HCT116 (cell line): Measurements from ENCODE around the gene FBXL14. TPM values are rescaled to one million over a fixed set of nuclear protein-coding genes. Genes with fewer than 3 reads are reported as not detected.

ENCODE experiments used
- ATAC-seq: fragments of 200-7000 bp; cut with Tn5 transposase; 2 replicates; pipeline ENCODE4 v1.9.1; 2020; ENCODE audit warnings: mild to moderate bottlenecking, moderate library complexity
- BruUV-seq: library from RNA; stranded (reverse); fragments of 400-500 nt; replicated peaks from 2 replicates; lab custom pipeline; 2021; lab: Mats Ljungman, UMichigan
- CTCF ChIA-PET: fragments of 300-600 bp; sonication (Branson Sonifier 250); formaldehyde crosslinking; loops from one replicate; lab custom pipeline; 2021; ENCODE audit warnings: antibody characterized with exemption; lab: Charles Lee
- POLR2A ChIA-PET: fragments of 300-600, 350-600 bp; sonication (Branson Sonifier 250); formaldehyde crosslinking; loops from one replicate; lab custom pipeline; 2021; ENCODE audit warnings: antibody characterized with exemption; lab: Charles Lee
- RAD21 ChIA-PET, 2 experiments: fragments of 300-600 bp; sonication (Branson Sonifier 250); formaldehyde crosslinking; loops; one replicate each; lab custom pipeline; 2023; ENCODE audit warnings: low total read pairs in 2 of 2; ENCODE audit not compliant: uncharacterized antibody in 2 of 2, unreplicated experiment in 2 of 2, low non-redundant PET in 1 of 2; lab: Charles Lee
- DNase-seq: peaks from one replicate; pipeline ENCODE4 v3.0.0-alpha.2; 2010; ENCODE audit warnings: low read depth, low spot score
- H2AFZ ChIP-seq: fragments of 200-600 bp; shearing (Covaris generic), sonication (generic); 2 replicates; pipeline ENCODE4 v1.6.1; 2017; ENCODE audit warnings: low read depth, mixed run types, mixed read lengths, antibody characterized with exemption, low read length; ENCODE audit not compliant: poor library complexity, severe bottlenecking
- H3K27ac ChIP-seq: 2 replicates; pipeline ENCODE4 v1.5.1; 2012; ENCODE audit warnings: low read depth, low read length
- H3K27me3 ChIP-seq: fragments of 200-600 bp; sonication (generic); 2 replicates; pipeline ENCODE4 v1.6.1; 2016; ENCODE audit warnings: mixed run types, low read length, mixed read lengths; ENCODE audit not compliant: insufficient read depth
- H3K36me3 ChIP-seq, 2 experiments: fragments of 200-500 bp in 1 of 2; fragments of 200-600 bp in 1 of 2; sonication (Bioruptor generic) in 1 of 2; sonication (generic) in 1 of 2; 2 replicates each; pipeline versions ENCODE4 v1.5.1 to v1.6.1; 2014 to 2016; ENCODE audit warnings: low read length in 2 of 2, inconsistent platforms in 1 of 2, mixed read lengths in 1 of 2, mixed run types in 1 of 2; ENCODE audit not compliant: insufficient read depth in 2 of 2, control insufficient read depth in 1 of 2
- H3K4me1 ChIP-seq, 2 experiments: fragments of 200-600 bp in 1 of 2; sonication (generic) in 1 of 2; 2 replicates each; pipeline versions ENCODE4 v1.5.1 to v1.6.1; 2012 to 2017; ENCODE audit warnings: low read length in 2 of 2, inconsistent platforms in 1 of 2, mild to moderate bottlenecking in 1 of 2, mixed read lengths in 1 of 2, mixed run types in 1 of 2, moderate library complexity in 1 of 2; ENCODE audit not compliant: insufficient read depth in 2 of 2, control insufficient read depth in 1 of 2
- H3K4me2 ChIP-seq: fragments of 200-600 bp; sonication (generic); 2 replicates; pipeline ENCODE4 v1.6.1; 2017; ENCODE audit warnings: mixed run types, low read length, mixed read lengths
- H3K4me3 ChIP-seq, 2 experiments: fragments of 200-600 bp in 1 of 2; sonication (generic) in 1 of 2; replicated peaks in 1 of 2; 2 replicates each; pipeline ENCODE4 v1.5.1; 2011 to 2016; ENCODE audit warnings: low read length in 2 of 2, control low read depth in 1 of 2, low read depth in 1 of 2, mild to moderate bottlenecking in 1 of 2, mixed read lengths in 1 of 2, mixed run types in 1 of 2
- H3K79me2 ChIP-seq: fragments of 200-600 bp; sonication (generic); 2 replicates; pipeline ENCODE4 v1.6.1; 2017; ENCODE audit warnings: mild to moderate bottlenecking, mixed run types, low read length, moderate library complexity, mixed read lengths; ENCODE audit not compliant: insufficient read depth
- H3K9ac ChIP-seq: fragments of 200-600 bp; sonication (generic); 2 replicates; pipeline ENCODE4 v1.6.1; 2016; ENCODE audit warnings: low read length, mixed read lengths
- H3K9me2 ChIP-seq: fragments of 200-600 bp; sonication (generic), shearing (Covaris generic); 2 replicates; pipeline ENCODE4 v1.6.1; 2017; ENCODE audit warnings: mixed run types, mild to moderate bottlenecking, moderate library complexity; ENCODE audit not compliant: insufficient read depth
- H3K9me3 ChIP-seq, 2 experiments: fragments of 200-500 bp in 1 of 2; fragments of 200-600 bp in 1 of 2; sonication (Bioruptor generic) in 1 of 2; sonication (generic) in 1 of 2; 2 replicates each; pipeline ENCODE4 v1.6.1; 2014 to 2017; ENCODE audit warnings: low read length in 2 of 2, mixed read lengths in 2 of 2, inconsistent platforms in 1 of 2, low read depth in 1 of 2, mild to moderate bottlenecking in 1 of 2, mixed run types in 1 of 2, moderate library complexity in 1 of 2; ENCODE audit not compliant: control insufficient read depth in 1 of 2, insufficient read depth in 1 of 2
- H4K20me1 ChIP-seq: fragments of 200-600 bp; sonication (generic), shearing (Covaris generic); 2 replicates; pipeline ENCODE4 v1.6.1; 2017; ENCODE audit warnings: mixed run types, mild to moderate bottlenecking, moderate library complexity; ENCODE audit not compliant: insufficient read depth
- CEBPB ChIP-seq: IDR thresholded peaks from 2 replicates; pipeline ENCODE4 v1.6.1; 2012; ENCODE audit warnings: low read depth
- EGR1 ChIP-seq: IDR thresholded peaks from 2 replicates; pipeline ENCODE4 v1.6.1; 2012; ENCODE audit warnings: low read depth
- ELF1 ChIP-seq: IDR thresholded peaks from 2 replicates; pipeline ENCODE4 v1.6.1; 2012; ENCODE audit warnings: low read depth, borderline replicate concordance
- EZH2phosphoT487 ChIP-seq: fragments of 200-600 bp; IDR thresholded peaks from 2 replicates; pipeline ENCODE4 v1.6.1; 2018; ENCODE audit warnings: antibody characterized with exemption, borderline replicate concordance
- FOSL1 ChIP-seq: IDR thresholded peaks from 2 replicates; pipeline ENCODE4 v1.6.1; 2012; ENCODE audit warnings: low read depth
- JUND ChIP-seq: IDR thresholded peaks from 2 replicates; pipeline ENCODE4 v1.6.1; 2012
- POLR2A ChIP-seq: IDR thresholded peaks from 2 replicates; pipeline ENCODE4 v1.7.0; 2011; ENCODE audit warnings: borderline replicate concordance; ENCODE audit not compliant: insufficient read depth, insufficient read length; ENCODE audit errors: extremely low read depth
- POLR2AphosphoS5 ChIP-seq: IDR thresholded peaks from 2 replicates; pipeline ENCODE4 v1.6.1; 2011; ENCODE audit warnings: mild to moderate bottlenecking, low read depth, low read length, moderate library complexity
- RAD21 ChIP-seq: IDR thresholded peaks from 2 replicates; pipeline ENCODE4 v1.6.1; 2012; ENCODE audit warnings: low read depth, mild to moderate bottlenecking
- YY1 ChIP-seq: IDR thresholded peaks from 2 replicates; pipeline ENCODE4 v1.6.1; 2011; ENCODE audit warnings: low read length, low read depth, moderate library complexity, mild to moderate bottlenecking; ENCODE audit not compliant: insufficient replicate concordance; ENCODE audit errors: extremely low read depth
- ZFX ChIP-seq: fragments of 450-650 bp; IDR thresholded peaks from 2 replicates; pipeline ENCODE4 v1.6.1; 2017
- intact Hi-C: fragments of 100-400 bp; cut with micrococcal nuclease; formaldehyde crosslinking; loops from 2 replicates; pipeline ENCODE4 v1.10.0; 2022
- total RNA-seq: library from RNA; stranded (reverse); gene quantifications from one replicate; pipeline ENCODE4 v1.2.1, GENCODE V29; 2021; ENCODE audit not compliant: unreplicated experiment
- TF ChIP-seq, protein P1 (sequence below), 3 experiments: fragments of 200-600 bp in 1 of 3; sonication (generic) in 1 of 3; IDR thresholded peaks in 2 of 3; conservative IDR thresholded peaks in 1 of 3; 2 replicates each; pipeline ENCODE4 v1.5.1; 2012 to 2017; ENCODE audit warnings: low read depth in 2 of 3, low read length in 2 of 3, antibody characterized with exemption in 1 of 3, borderline replicate concordance in 1 of 3, control low read depth in 1 of 3, mild to moderate bottlenecking in 1 of 3, mixed read lengths in 1 of 3, mixed run types in 1 of 3, moderate library complexity in 1 of 3; ENCODE audit not compliant: insufficient read depth in 1 of 3
- TF ChIP-seq, protein P2 (sequence below): IDR thresholded peaks from 2 replicates; pipeline ENCODE4 v1.6.1; 2012
- TF ChIP-seq, protein P3 (sequence below): IDR thresholded peaks from 2 replicates; pipeline ENCODE4 v1.6.1; 2012; ENCODE audit warnings: low read depth
- TF ChIP-seq, protein P4 (sequence below): IDR thresholded peaks from 2 replicates; pipeline ENCODE4 v1.6.1; 2012

Gene FBXL14
- total RNA-seq, 1 experiment from 2014 or later = 19.0 TPM

DNA sequence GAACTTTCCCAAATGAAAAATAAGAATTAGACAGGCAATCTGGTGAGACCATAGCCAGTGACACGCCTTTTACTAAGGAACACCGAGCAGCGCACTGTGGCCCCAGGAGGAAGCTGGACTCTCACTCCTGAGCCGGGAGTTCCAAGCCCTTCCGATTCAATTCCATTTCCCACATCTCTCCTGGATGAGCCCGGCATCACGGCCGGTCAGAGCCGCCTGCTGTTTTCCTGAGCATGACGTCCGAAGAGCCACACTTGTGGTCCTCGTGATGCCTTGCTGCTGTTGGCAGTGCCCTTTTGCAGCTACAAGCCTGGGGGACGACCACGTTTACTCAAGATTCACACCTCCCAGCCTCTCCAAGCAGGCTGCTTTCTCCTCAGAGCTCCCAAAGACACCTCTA lies 40.8 kb downstream of the FBXL14 start (continued):
- no peak for TF ChIP-seq POLR2AphosphoS5
- TF ChIP-seq, protein P1, sequence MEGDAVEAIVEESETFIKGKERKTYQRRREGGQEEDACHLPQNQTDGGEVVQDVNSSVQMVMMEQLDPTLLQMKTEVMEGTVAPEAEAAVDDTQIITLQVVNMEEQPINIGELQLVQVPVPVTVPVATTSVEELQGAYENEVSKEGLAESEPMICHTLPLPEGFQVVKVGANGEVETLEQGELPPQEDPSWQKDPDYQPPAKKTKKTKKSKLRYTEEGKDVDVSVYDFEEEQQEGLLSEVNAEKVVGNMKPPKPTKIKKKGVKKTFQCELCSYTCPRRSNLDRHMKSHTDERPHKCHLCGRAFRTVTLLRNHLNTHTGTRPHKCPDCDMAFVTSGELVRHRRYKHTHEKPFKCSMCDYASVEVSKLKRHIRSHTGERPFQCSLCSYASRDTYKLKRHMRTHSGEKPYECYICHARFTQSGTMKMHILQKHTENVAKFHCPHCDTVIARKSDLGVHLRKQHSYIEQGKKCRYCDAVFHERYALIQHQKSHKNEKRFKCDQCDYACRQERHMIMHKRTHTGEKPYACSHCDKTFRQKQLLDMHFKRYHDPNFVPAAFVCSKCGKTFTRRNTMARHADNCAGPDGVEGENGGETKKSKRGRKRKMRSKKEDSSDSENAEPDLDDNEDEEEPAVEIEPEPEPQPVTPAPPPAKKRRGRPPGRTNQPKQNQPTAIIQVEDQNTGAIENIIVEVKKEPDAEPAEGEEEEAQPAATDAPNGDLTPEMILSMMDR (IDR thresholded peaks at IDR 0.05 in 2 of 3, conservative IDR thresholded peaks at IDR 0.05 in 1 of 3; ENCODE audit: borderline replicate concordance in 1 of 3, insufficient read depth in 1 of 3, low read depth in 2 of 3, low read length in 2 of 3) = no peak

DNA sequence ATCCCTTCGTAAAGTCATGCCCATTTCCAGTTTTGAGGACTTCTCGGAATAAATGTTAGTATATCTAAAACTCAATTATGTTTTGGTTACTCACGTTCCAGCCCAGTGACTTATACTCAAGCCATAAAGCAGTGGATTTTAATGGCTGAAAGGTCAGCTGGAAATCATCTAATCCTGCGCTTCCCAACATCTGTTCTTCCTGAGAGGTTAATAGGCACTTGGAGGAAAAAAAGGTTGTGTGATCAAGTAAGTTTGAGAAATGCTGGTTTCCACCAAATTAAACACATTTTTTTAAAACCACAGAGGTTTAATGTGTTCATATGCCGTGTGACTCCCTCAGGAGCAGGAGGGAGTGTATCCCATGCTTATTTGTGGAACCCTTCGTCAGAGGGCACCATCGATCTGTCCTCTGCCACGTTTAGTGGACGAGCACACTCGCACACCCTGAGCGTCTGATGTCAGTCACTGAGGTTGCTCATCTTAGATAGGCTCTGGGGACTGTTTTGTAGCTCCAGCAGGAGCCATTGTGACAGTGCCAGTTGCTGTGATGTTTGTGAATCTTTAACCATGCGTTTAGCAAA lies 41.4 kb downstream of the FBXL14 start:
- Histone ChIP-seq H3K9ac (no peak overlapping the region), H3K9me3 (no peaks in the 10 kb centered on the region), H3K9me2 (no peaks in the 10 kb centered on the region), H2AFZ (no peak overlapping the region), H4K20me1 (no peaks in the 10 kb centered on the region), H3K36me3 (no peaks in the 10 kb centered on the region), H3K4me3 (no peak overlapping the region), H3K27ac (no peak overlapping the region), H3K4me1 (no peaks in the 10 kb centered on the region), H3K27me3 (no peaks in the 10 kb centered on the region), H3K79me2 (no peaks in the 10 kb centered on the region), H3K4me2 (no peak overlapping the region)
- TF ChIP-seq FOSL1 = no peak
- TF ChIP-seq, protein P2, sequence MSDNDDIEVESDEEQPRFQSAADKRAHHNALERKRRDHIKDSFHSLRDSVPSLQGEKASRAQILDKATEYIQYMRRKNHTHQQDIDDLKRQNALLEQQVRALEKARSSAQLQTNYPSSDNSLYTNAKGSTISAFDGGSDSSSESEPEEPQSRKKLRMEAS = no peak
- no peak for TF ChIP-seq EGR1
- no peak for TF ChIP-seq EZH2phosphoT487
- TF ChIP-seq POLR2A = no peak
- TF ChIP-seq JUND = no peak
- TF ChIP-seq, protein P3, sequence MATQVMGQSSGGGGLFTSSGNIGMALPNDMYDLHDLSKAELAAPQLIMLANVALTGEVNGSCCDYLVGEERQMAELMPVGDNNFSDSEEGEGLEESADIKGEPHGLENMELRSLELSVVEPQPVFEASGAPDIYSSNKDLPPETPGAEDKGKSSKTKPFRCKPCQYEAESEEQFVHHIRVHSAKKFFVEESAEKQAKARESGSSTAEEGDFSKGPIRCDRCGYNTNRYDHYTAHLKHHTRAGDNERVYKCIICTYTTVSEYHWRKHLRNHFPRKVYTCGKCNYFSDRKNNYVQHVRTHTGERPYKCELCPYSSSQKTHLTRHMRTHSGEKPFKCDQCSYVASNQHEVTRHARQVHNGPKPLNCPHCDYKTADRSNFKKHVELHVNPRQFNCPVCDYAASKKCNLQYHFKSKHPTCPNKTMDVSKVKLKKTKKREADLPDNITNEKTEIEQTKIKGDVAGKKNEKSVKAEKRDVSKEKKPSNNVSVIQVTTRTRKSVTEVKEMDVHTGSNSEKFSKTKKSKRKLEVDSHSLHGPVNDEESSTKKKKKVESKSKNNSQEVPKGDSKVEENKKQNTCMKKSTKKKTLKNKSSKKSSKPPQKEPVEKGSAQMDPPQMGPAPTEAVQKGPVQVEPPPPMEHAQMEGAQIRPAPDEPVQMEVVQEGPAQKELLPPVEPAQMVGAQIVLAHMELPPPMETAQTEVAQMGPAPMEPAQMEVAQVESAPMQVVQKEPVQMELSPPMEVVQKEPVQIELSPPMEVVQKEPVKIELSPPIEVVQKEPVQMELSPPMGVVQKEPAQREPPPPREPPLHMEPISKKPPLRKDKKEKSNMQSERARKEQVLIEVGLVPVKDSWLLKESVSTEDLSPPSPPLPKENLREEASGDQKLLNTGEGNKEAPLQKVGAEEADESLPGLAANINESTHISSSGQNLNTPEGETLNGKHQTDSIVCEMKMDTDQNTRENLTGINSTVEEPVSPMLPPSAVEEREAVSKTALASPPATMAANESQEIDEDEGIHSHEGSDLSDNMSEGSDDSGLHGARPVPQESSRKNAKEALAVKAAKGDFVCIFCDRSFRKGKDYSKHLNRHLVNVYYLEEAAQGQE = no peak
- TF ChIP-seq CEBPB = no peak
- TF ChIP-seq ELF1 = no peak
- no peak for TF ChIP-seq ZFX
- TF ChIP-seq, protein P1 (IDR thresholded peaks at IDR 0.05 in 2 of 3, conservative IDR thresholded peaks at IDR 0.05 in 1 of 3; ENCODE audit: borderline replicate concordance in 1 of 3, insufficient read depth in 1 of 3, low read depth in 2 of 3, low read length in 2 of 3) = no peak
- no peak for TF ChIP-seq YY1
- TF ChIP-seq, protein P4, sequence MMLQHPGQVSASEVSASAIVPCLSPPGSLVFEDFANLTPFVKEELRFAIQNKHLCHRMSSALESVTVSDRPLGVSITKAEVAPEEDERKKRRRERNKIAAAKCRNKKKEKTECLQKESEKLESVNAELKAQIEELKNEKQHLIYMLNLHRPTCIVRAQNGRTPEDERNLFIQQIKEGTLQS = no peak
- no peak for TF ChIP-seq RAD21
- ATAC-seq (no peak), DNase-seq (no peak)
- ChIA-PET RAD21 (interaction anchor here in 1 of 2 experiments (0.5 kb wide), 1 partner anchor 276 kb away, joined by 3 read pairs; no protein-coding TSS in a partner anchor), CTCF (no interaction called here), POLR2A (no interaction called here)
- no TSS peak for BruUV-seq
- intact Hi-C loops = no loop called here
